Mesendoderm (in vitro differentiated cells): ENCODE data around the gene ST8SIA6.

Experiments used
- DNase-seq: peaks from one replicate; pipeline ENCODE4 v3.0.0; 2013
- H2AK5ac ChIP-seq: 2 replicates; pipeline ENCODE4 v1.6.1; 2013; ENCODE audit warnings: low read length, inconsistent platforms
- H2BK120ac ChIP-seq: 2 replicates; pipeline ENCODE4 v1.6.1; 2013; ENCODE audit warnings: low read depth, mild to moderate bottlenecking, low read length, moderate library complexity, mixed read lengths
- H2BK15ac ChIP-seq: replicated peaks from 2 replicates; pipeline ENCODE4 v1.6.1; 2013; ENCODE audit warnings: low read depth, mild to moderate bottlenecking, moderate library complexity
- H2BK5ac ChIP-seq: 2 replicates; pipeline ENCODE4 v1.6.1; 2013; ENCODE audit warnings: low read length, inconsistent platforms
- H3K18ac ChIP-seq: 2 replicates; pipeline ENCODE4 v1.6.1; 2013; ENCODE audit warnings: mild to moderate bottlenecking, low read length, mixed read lengths
- H3K23ac ChIP-seq: one replicate; pipeline ENCODE4 v1.6.1; 2013; ENCODE audit warnings: low read length
- H3K27ac ChIP-seq: 2 replicates; pipeline ENCODE4 v1.5.1; 2013; ENCODE audit warnings: low read depth, mild to moderate bottlenecking, inconsistent platforms, low read length, moderate library complexity
- H3K27me3 ChIP-seq: 2 replicates; pipeline ENCODE4 v1.6.1; 2013; ENCODE audit warnings: low read length, control low read depth, mild to moderate bottlenecking, inconsistent platforms; ENCODE audit not compliant: insufficient read depth, poor library complexity
- H3K36me3 ChIP-seq: 2 replicates; pipeline ENCODE4 v1.6.1; 2013; ENCODE audit warnings: low read length, inconsistent platforms; ENCODE audit not compliant: control insufficient read depth, insufficient read depth
- H3K4ac ChIP-seq: one replicate; pipeline ENCODE4 v1.6.1; 2013; ENCODE audit warnings: low read depth, mild to moderate bottlenecking, low read length, moderate library complexity
- H3K4me1 ChIP-seq: 2 replicates; pipeline ENCODE4 v1.6.1; 2013; ENCODE audit warnings: low read depth, low read length, inconsistent platforms; ENCODE audit not compliant: control insufficient read depth
- H3K4me2 ChIP-seq: 2 replicates; pipeline ENCODE4 v1.6.1; 2013; ENCODE audit warnings: low read length
- H3K4me3 ChIP-seq: 2 replicates; pipeline ENCODE4 v1.5.1; 2013; ENCODE audit warnings: mild to moderate bottlenecking, low read length
- H3K56ac ChIP-seq: one replicate; pipeline ENCODE4 v1.6.1; 2013; ENCODE audit warnings: low read length
- H3K79me1 ChIP-seq: 2 replicates; pipeline ENCODE4 v1.6.1; 2013; ENCODE audit warnings: low read length, inconsistent platforms
- H3K79me2 ChIP-seq: 2 replicates; pipeline ENCODE4 v1.6.1; 2013; ENCODE audit warnings: mild to moderate bottlenecking, low read length; ENCODE audit not compliant: control insufficient read depth, insufficient read depth
- H3K9ac ChIP-seq: 2 replicates; pipeline ENCODE4 v1.6.1; 2013; ENCODE audit warnings: low read length, inconsistent platforms
- H4K5ac ChIP-seq: one replicate; pipeline ENCODE4 v1.6.1; 2013; ENCODE audit warnings: low read length
- H4K8ac ChIP-seq: one replicate; pipeline ENCODE4 v1.6.1; 2013; ENCODE audit warnings: low read depth, mild to moderate bottlenecking, control low read depth, low read length, moderate library complexity
- WGBS: extraction: QIAGEN DNeasy Blood & Tissue Kit; methylation state at CpG from one replicate; pipeline ENCODE4 v1.1.7; 2013; ENCODE audit warnings: low lambda C conversion rate, missing lambda C conversion rate; ENCODE audit not compliant: insufficient coverage; ENCODE audit errors: extremely low coverage; 5-methylcytosine and 5-hydroxymethylcytosine counted together

ST8SIA6 gene

DNA sequence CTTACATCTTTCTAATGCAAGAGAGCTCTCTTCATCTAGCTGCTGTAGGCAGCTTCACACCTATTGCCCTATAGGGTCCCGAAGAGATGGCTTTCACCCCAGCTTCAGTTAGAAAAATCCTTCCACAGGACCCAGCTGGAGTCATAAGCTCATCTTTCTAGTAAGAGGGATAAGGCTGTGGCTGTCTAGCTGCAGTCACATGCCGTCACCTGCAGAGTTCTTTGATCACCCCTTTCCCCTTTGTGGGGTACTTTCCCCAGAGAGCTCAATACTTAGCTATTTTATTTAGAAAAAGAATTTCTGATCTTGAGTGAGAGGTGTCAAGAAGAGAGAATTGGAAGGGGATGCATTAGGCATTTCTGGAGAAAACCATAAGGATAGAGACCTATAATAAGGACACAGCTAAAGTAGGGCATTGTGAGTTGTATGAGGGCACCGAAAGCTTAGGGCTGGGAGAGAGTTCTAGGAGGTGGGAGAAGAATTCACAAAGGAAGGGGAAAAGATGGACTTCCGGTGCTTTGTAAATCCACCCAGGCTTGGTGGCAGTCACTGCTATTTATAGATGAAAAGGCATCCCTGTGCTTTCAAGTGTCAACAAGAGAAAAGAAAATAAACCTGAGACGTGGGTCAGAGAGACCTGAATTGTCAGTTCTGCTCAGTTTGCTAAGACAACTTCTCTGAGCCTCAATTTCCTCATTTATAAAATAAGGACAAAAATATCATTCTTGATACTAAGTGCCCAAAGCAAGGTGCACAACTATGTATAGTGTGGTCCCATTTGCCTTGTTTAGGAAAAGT, 11.1 kb upstream of the ST8SIA6 start:
- no peak overlapping the region for H3K4me3 ChIP-seq

DNA sequence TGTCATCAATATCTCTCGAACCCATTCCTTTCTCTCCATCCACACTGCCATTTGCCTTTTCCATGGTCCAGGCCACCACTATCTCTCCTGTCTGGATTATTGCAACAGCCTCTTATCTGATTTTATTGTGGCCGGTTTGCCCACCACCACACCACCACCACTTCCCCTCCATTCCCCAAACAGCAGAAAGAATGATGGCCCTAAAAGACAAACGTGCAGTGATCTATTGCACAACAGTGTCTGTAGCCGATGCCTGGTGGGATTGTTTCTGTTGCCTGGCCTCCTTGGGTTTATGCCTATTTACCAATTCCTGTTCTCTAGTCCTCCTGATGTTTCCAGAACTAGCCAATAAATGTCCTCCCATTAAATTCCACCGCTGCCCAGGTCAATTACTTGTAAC, 10.2 kb upstream of the ST8SIA6 start:
- Histone ChIP-seq H3K4ac (no peak overlapping the region), H3K4me1 (no peaks in the 10 kb centered on the region), H2BK120ac (no peak overlapping the region), H3K9ac (no peak overlapping the region), H3K36me3 (no peaks in the 10 kb centered on the region), H4K5ac (no peak overlapping the region), H3K27me3 (no peaks in the 10 kb centered on the region), H4K8ac (no peak overlapping the region), H3K79me2 (no peaks in the 10 kb centered on the region), H2BK15ac (no peak overlapping the region), H2BK5ac (no peak overlapping the region), H2AK5ac (no peak overlapping the region), H3K4me2 (no peak overlapping the region), H3K27ac (no peak overlapping the region), H3K56ac (no peak overlapping the region), H3K79me1 (no peaks in the 10 kb centered on the region), H3K23ac (no peak overlapping the region), H3K4me3 (no peak overlapping the region), H3K18ac (no peak overlapping the region)
- WGBS: 100% methylated on average over 1 of the region's 5 CpGs
- DNase-seq: no peak

More for the DNA sequence above, 11.1 kb upstream of the ST8SIA6 start:
- Histone ChIP-seq H2AK5ac (no peak overlapping the region), H2BK15ac (no peak overlapping the region), H3K4me1 (no peaks in the 10 kb centered on the region), H4K8ac (no peak overlapping the region), H3K79me2 (no peaks in the 10 kb centered on the region), H3K4me2 (no peak overlapping the region), H3K9ac (no peak overlapping the region), H3K23ac (no peak overlapping the region), H3K18ac (no peak overlapping the region), H2BK120ac (no peak overlapping the region), H3K27me3 (no peaks in the 10 kb centered on the region), H3K36me3 (no peaks in the 10 kb centered on the region), H3K79me1 (no peaks in the 10 kb centered on the region), H3K4ac (no peak overlapping the region), H3K56ac (no peak overlapping the region), H2BK5ac (no peak overlapping the region), H4K5ac (no peak overlapping the region), H3K27ac (no peak overlapping the region)
- no peak for DNase-seq
- WGBS: no CpG with 5 or more reads among the region's 5 CpGs

DNA sequence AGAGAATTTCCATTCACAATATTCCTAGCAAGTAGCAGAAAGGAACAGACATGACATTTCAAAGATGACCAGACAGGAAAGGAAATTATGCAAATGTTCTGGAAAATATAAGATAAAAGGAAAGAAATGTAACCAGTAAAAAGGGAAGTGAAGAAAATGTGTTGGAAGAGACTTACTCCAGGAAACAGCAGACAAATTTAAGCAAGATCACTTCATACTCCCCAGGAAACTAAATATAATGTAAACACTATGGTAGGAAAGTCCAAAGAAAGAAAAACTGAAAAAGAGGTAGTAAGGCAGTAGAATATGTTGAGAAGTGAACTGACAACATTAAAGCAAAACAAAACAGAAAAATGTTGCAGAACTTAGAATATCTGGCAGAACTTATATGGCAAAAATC, 6.4 kb upstream of the ST8SIA6 start:
- no peak overlapping the region for H4K8ac ChIP-seq
- no peak overlapping the region for H2BK5ac ChIP-seq
- no peak overlapping the region for H3K18ac ChIP-seq
- no peak overlapping the region for H3K4me2 ChIP-seq
- no peak overlapping the region for H3K56ac ChIP-seq
- H3K36me3 ChIP-seq: no peaks in the 10 kb centered on the region
- no peak overlapping the region for H2BK15ac ChIP-seq
- no peaks in the 10 kb centered on the region for H3K79me1 ChIP-seq
- H3K27ac ChIP-seq: no peak overlapping the region
- no peaks in the 10 kb centered on the region for H3K27me3 ChIP-seq
- no peaks in the 10 kb centered on the region for H3K4me1 ChIP-seq
- no peaks in the 10 kb centered on the region for H3K79me2 ChIP-seq
- DNase-seq: no peak
- no peak overlapping the region for H3K9ac ChIP-seq
- no peak overlapping the region for H2AK5ac ChIP-seq
- no peak overlapping the region for H4K5ac ChIP-seq
- H2BK120ac ChIP-seq: no peak overlapping the region
- no peak overlapping the region for H3K23ac ChIP-seq
- no peak overlapping the region for H3K4ac ChIP-seq
- no peak overlapping the region for H3K4me3 ChIP-seq

DNA sequence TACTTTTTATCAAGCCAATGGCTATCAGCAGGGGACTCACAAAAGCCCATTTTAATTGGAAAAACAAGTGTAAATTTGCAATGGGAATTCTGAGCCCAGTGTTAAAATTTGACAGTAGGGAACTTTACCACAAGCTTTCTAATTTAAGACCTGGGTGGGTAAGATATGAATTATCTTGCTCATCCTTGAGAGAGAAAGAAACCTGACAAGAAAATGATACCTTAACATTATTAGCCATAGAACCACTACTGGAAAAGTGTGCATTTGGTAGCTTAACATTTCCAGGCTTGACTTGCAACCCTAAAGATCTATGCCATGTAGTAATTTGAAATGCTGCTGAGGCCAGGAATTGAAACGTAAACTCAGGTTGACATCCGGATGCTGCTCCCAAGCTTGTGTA, 2.7 kb upstream of the ST8SIA6 start:
- WGBS: no CpG with 5 or more reads among the region's 2 CpGs
- H4K8ac ChIP-seq: peak overlapping the region; percentile 28
- no peak overlapping the region for H3K27ac ChIP-seq
- H3K79me1 ChIP-seq: no peaks in the 10 kb centered on the region
- no peak overlapping the region for H3K4ac ChIP-seq
- peaks cover 4% of the 10 kb centered on the region for H3K4me1 ChIP-seq
- H2BK120ac ChIP-seq: no peak overlapping the region
- H2AK5ac ChIP-seq: no peak overlapping the region
- H3K23ac ChIP-seq: no peak overlapping the region
- no peaks in the 10 kb centered on the region for H3K36me3 ChIP-seq
- H3K27me3 ChIP-seq: peaks cover 2% of the 10 kb centered on the region
- H3K4me2 ChIP-seq: no peak overlapping the region
- H4K5ac ChIP-seq: no peak overlapping the region
- H3K9ac ChIP-seq: no peak overlapping the region
- no peaks in the 10 kb centered on the region for H3K79me2 ChIP-seq
- H3K56ac ChIP-seq: no peak overlapping the region
- H3K4me3 ChIP-seq: no peak overlapping the region
- no peak overlapping the region for H2BK5ac ChIP-seq
- DNase-seq: no peak
- H3K18ac ChIP-seq: no peak overlapping the region
- no peak overlapping the region for H2BK15ac ChIP-seq

DNA sequence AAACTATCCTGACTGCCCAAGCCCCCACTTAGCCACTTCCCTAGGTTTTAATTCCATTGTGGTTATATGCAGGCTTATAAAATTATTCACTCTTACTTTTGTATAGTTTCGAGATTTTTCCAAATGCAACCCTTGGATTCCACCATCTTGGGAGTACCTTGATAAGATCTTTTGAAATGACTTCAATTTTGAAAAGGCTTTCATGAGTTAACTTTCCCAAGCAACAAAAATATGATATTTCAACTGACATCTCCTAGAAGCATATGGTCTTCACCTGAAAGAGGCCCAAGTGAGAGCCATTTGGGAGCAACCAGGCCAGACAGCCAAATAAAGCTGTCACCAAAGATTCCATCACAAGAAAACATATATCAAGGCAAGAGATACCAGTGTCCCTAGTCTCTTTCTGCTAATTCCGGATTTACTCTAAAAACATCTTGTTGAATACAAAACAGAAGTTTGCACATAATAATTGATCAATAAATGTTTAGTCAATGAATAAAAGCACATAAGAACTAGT, 1.7 kb upstream of the ST8SIA6 start:
- Histone ChIP-seq H3K18ac (no peak overlapping the region), H2BK120ac (no peak overlapping the region), H3K36me3 (no peaks in the 10 kb centered on the region), H3K27me3 (peaks cover 2% of the 10 kb centered on the region), H3K4me3 (no peak overlapping the region), H4K5ac (no peak overlapping the region), H3K27ac (no peak overlapping the region), H3K79me1 (no peaks in the 10 kb centered on the region), H3K4me1 (peaks cover 4% of the 10 kb centered on the region), H3K4me2 (no peak overlapping the region), H2AK5ac (no peak overlapping the region), H3K4ac (no peak overlapping the region), H3K79me2 (no peaks in the 10 kb centered on the region), H2BK5ac (no peak overlapping the region), H2BK15ac (no peak overlapping the region), H4K8ac (no peak overlapping the region), H3K23ac (no peak overlapping the region), H3K9ac (no peak overlapping the region), H3K56ac (no peak overlapping the region)
- WGBS: no CpG with 5 or more reads among the region's 2 CpGs
- no peak for DNase-seq
